A549 (cell line): ENCODE results near the gene ELF2. TPM values are rescaled to one million over a fixed set of nuclear protein-coding genes. Genes with fewer than 3 reads are reported as not detected.

ENCODE experiments used
- ATAC-seq, 2 experiments: fragments of 200-7000 bp in 1 of 2; fragments of >200 bp in 1 of 2; cut with Nextera tagmentation in 1 of 2; cut with Tn5 transposase in 1 of 2; 3 replicates each; pipeline versions ENCODE4 v1.8.0 to v1.9.1; 2018 to 2020; ENCODE audit warnings: mild to moderate bottlenecking in 1 of 2, moderate library complexity in 1 of 2
- CTCF ChIA-PET: fragments of 300-600 bp; sonication (Branson Sonifier 250); formaldehyde crosslinking; extraction: SDS; loops from one replicate; lab custom pipeline; 2021; ENCODE audit warnings: antibody characterized with exemption, inconsistent platforms; lab: Yijun Ruan, JAX
- POLR2A ChIA-PET: fragments of 350-600 bp; formaldehyde crosslinking; extraction: SDS; loops from one replicate; lab custom pipeline; 2021; ENCODE audit warnings: antibody characterized with exemption, inconsistent platforms; lab: Yijun Ruan, JAX
- DNase-seq, 2 experiments: peaks; one replicate each; pipeline versions ENCODE4 v3.0.0 to v3.0.0-alpha.2; 2011 to 2016; ENCODE audit warnings: low read depth in 1 of 2, low spot score in 1 of 2
- FAIRE-seq: peaks from 2 replicates; lab custom pipeline; 2011; peaks lifted over from hg19 to GRCh38; lab: Jason Lieb, UNC
- H3K27ac ChIP-seq, 2 experiments: fragments of >200 bp; sonication (Bioruptor Twin); formaldehyde crosslinking; 3 replicates each; pipeline ENCODE4 v1.5.1; 2016 to 2017
- H3K4me1 ChIP-seq: fragments of >200 bp; sonication (Bioruptor Twin); formaldehyde crosslinking; 3 replicates; pipeline ENCODE4 v1.6.1; 2016
- H3K4me2 ChIP-seq: fragments of >200 bp; sonication (Bioruptor Twin); formaldehyde crosslinking; 3 replicates; pipeline ENCODE4 v1.6.1; 2016
- H3K4me3 ChIP-seq: fragments of >200 bp; sonication (Bioruptor Twin); formaldehyde crosslinking; 3 replicates; pipeline ENCODE4 v1.5.1; 2016
- H3K9me3 ChIP-seq: fragments of >200 bp; sonication (Bioruptor Twin); formaldehyde crosslinking; 3 replicates; pipeline ENCODE4 v1.6.1; 2016
- CEBPB ChIP-seq, 2 experiments: fragments of >200 bp in 1 of 2; sonication (Bioruptor Twin) in 1 of 2; formaldehyde crosslinking in 1 of 2; IDR thresholded peaks; 2 replicates each; pipeline ENCODE4 v1.6.1; 2012 to 2016
- CHD2 ChIP-seq: fragments of 150-350 bp; IDR thresholded peaks from 2 replicates; pipeline ENCODE4 v1.6.1; 2014; ENCODE audit warnings: low read length; ENCODE audit not compliant: partially characterized antibody
- CHD4 ChIP-seq: fragments of 200-600 bp; sonication (generic); IDR thresholded peaks from 2 replicates; pipeline ENCODE4 v1.6.1; 2016; ENCODE audit warnings: antibody characterized with exemption, mild to moderate bottlenecking, borderline replicate concordance
- EHF ChIP-seq: fragments of 250-450 bp; sonication (Bioruptor Pico); IDR thresholded peaks from 2 replicates; pipeline ENCODE4 v1.5.0; 2020; ENCODE audit warnings: mild to moderate bottlenecking
- EHMT2 ChIP-seq: fragments of 200-600 bp; sonication (generic); IDR thresholded peaks from 2 replicates; pipeline ENCODE4 v1.6.1; 2016; ENCODE audit warnings: antibody characterized with exemption, low read depth, mild to moderate bottlenecking, moderate library complexity
- ELK1 ChIP-seq: fragments of 150-350 bp; IDR thresholded peaks from 2 replicates; pipeline ENCODE4 v1.6.1; 2014; ENCODE audit warnings: low read depth, mild to moderate bottlenecking, low read length
- FOSB ChIP-seq: fragments of 250-450 bp; sonication (Bioruptor Pico); IDR thresholded peaks from 2 replicates; pipeline ENCODE4 v1.5.0; 2020; ENCODE audit warnings: mild to moderate bottlenecking, moderate library complexity
- FOSL2 ChIP-seq, 2 experiments: fragments of 450-650 bp in 1 of 2; fragments of >200 bp in 1 of 2; sonication (Bioruptor Twin) in 1 of 2; formaldehyde crosslinking; IDR thresholded peaks; 2 replicates each; pipeline versions ENCODE4 v1.5.0 to v1.6.1; 2016 to 2020; ENCODE audit warnings: mild to moderate bottlenecking in 1 of 2, moderate library complexity in 1 of 2
- FOXS1 ChIP-seq: fragments of 250-450 bp; sonication (Bioruptor Pico); IDR thresholded peaks from 2 replicates; pipeline ENCODE4 v1.5.0; 2020; ENCODE audit warnings: mild to moderate bottlenecking, moderate library complexity
- HDAC2 ChIP-seq: fragments of 200-600 bp; sonication (generic); IDR thresholded peaks from 2 replicates; pipeline ENCODE4 v1.6.1; 2016
- HEYL ChIP-seq: fragments of 250-450 bp; sonication (Bioruptor Pico); IDR thresholded peaks from 2 replicates; pipeline ENCODE4 v1.8.0; 2021; ENCODE audit warnings: mild to moderate bottlenecking, moderate library complexity
- HOXA7 ChIP-seq: fragments of 250-450 bp; sonication (Bioruptor Pico); IDR thresholded peaks from 2 replicates; pipeline ENCODE4 v1.5.0; 2020; ENCODE audit warnings: mild to moderate bottlenecking, moderate library complexity
- HOXB13 ChIP-seq: fragments of 250-450 bp; sonication (Bioruptor Pico); IDR thresholded peaks from 2 replicates; pipeline ENCODE4 v1.5.0; 2020; ENCODE audit warnings: low read depth, mild to moderate bottlenecking, moderate library complexity
- JUN ChIP-seq, 2 experiments: fragments of >200 bp; sonication (Bioruptor Twin); formaldehyde crosslinking; IDR thresholded peaks; 2 replicates in 1 of 2; 3 replicates in 1 of 2; pipeline ENCODE4 v1.6.1; 2016 to 2017
- NPAS2 ChIP-seq: fragments of 250-450 bp; sonication (Bioruptor Pico); IDR thresholded peaks from 2 replicates; pipeline ENCODE4 v1.8.0; 2022; ENCODE audit warnings: mild to moderate bottlenecking, moderate library complexity, borderline replicate concordance
- PHF8 ChIP-seq: fragments of 200-600 bp; sonication (generic); IDR thresholded peaks from 2 replicates; pipeline ENCODE4 v1.6.1; 2016; ENCODE audit warnings: low read depth, mild to moderate bottlenecking, antibody characterized with exemption, moderate library complexity, borderline replicate concordance
- POLR2AphosphoS2 ChIP-seq: conservative IDR thresholded peaks from 2 replicates; pipeline ENCODE4 v1.6.1; 2012; ENCODE audit warnings: low read length, improper control_type of control experiment, inconsistent platforms
- RCOR1 ChIP-seq: fragments of 150-350 bp; IDR thresholded peaks from 2 replicates; pipeline ENCODE4 v1.6.1; 2014; ENCODE audit warnings: antibody characterized with exemption, low read length, low read depth
- REST ChIP-seq: fragments of 200-600 bp; sonication (generic); IDR thresholded peaks from 2 replicates; pipeline ENCODE4 v1.6.1; 2016; ENCODE audit warnings: antibody characterized with exemption, mild to moderate bottlenecking, moderate library complexity
- RFX5 ChIP-seq: fragments of 450-650 bp; IDR thresholded peaks from 2 replicates; pipeline ENCODE4 v1.7.1; 2014; ENCODE audit warnings: antibody characterized with exemption, mild to moderate bottlenecking, moderate library complexity
- RNF2 ChIP-seq: fragments of 200-600 bp; sonication (generic); IDR thresholded peaks from 2 replicates; pipeline ENCODE4 v1.6.1; 2016; ENCODE audit warnings: low read depth, mild to moderate bottlenecking, antibody characterized with exemption, moderate library complexity, borderline replicate concordance
- SMC3 ChIP-seq: fragments of >200 bp; sonication (Bioruptor Twin); formaldehyde crosslinking; IDR thresholded peaks from 3 replicates; pipeline ENCODE4 v1.6.1; 2018; ENCODE audit warnings: inconsistent platforms
- ZC3H11A ChIP-seq: fragments of 450-650 bp; IDR thresholded peaks from 2 replicates; pipeline ENCODE4 v1.6.1; 2014; ENCODE audit warnings: antibody characterized with exemption, mild to moderate bottlenecking
- ZSCAN20 ChIP-seq: fragments of 250-450 bp; sonication (Bioruptor Pico); IDR thresholded peaks from 2 replicates; pipeline ENCODE4 v1.8.0; 2022; ENCODE audit warnings: mild to moderate bottlenecking, moderate library complexity
- WGBS: methylation state at CpG from one replicate; pipeline ENCODE4 v1.1.6; 2017; ENCODE audit errors: missing lambda C conversion rate; 5-methylcytosine and 5-hydroxymethylcytosine counted together
- polyA plus RNA-seq, 4 experiments: library from polyadenylated mRNA; depleted of rRNA in 3 of 4; stranded (reverse); fragments of >200 nt; fragmentation: RNase III in 1 of 4; extraction: RNeasy Plus Mini Kit Qiagen cat#74134 plus additional on column Dnase treatment in 1 of 4; gene quantifications; 2 replicates in 3 of 4; 3 replicates in 1 of 4; pipeline ENCODE4 v1.2.3, GENCODE V29; 2011 to 2017
- TF ChIP-seq, protein P1 (sequence below): IDR thresholded peaks from 2 replicates; pipeline ENCODE4 v1.6.1; 2012
- TF ChIP-seq, protein P2 (sequence below): fragments of 450-650 bp; IDR thresholded peaks from 2 replicates; pipeline ENCODE4 v1.6.1; 2014; ENCODE audit warnings: antibody characterized with exemption
- TF ChIP-seq, protein P3 (sequence below): fragments of >200 bp; sonication (Bioruptor Twin); formaldehyde crosslinking; IDR thresholded peaks from 2 replicates; pipeline ENCODE4 v1.6.1; 2016

ELF2 gene
- polyA plus RNA-seq, 2 of the 4 experiments (the other 2 are of a cell fraction) = 12.7 to 24.3 TPM

- TF ChIP-seq JUN (IDR thresholded peaks at IDR 0.05) = no peak
- no peak for TF ChIP-seq REST
These were observed 129.0 kb downstream of the ELF2 start (continued) for GRCh38 chr4:139048026-139048425.

- no peak overlapping the region for H3K4me2 ChIP-seq
- FAIRE-seq (no peak), ATAC-seq (no peak; a peak in 1 of 6 replicates), DNase-seq (no peak)
- TF ChIP-seq RFX5 (no peak), HDAC2 (no peak), HOXA7 (CRISPR knock-in tag) (no peak), NPAS2 (CRISPR knock-in tag) (no peak), CHD4 (no peak), FOXS1 (CRISPR knock-in tag) (no peak), CEBPB (IDR thresholded peaks at IDR 0.05) (no peak), FOSB (CRISPR knock-in tag) (no peak), SMC3 (no peak), EHMT2 (no peak), ELK1 (no peak), RCOR1 (no peak), ZSCAN20 (CRISPR knock-in tag) (no peak), RNF2 (no peak), POLR2AphosphoS2 (no peak), EHF (CRISPR knock-in tag) (no peak)
- no peak overlapping the region for H3K27ac ChIP-seq
- ChIA-PET CTCF (interaction anchor here (2.1 to 6.1 kb wide), 2 partner anchors 10 to 14 kb away, joined by 4 to 37 read pairs; no protein-coding TSS in a partner anchor), POLR2A (interaction anchor here (0.6 kb wide), 1 partner anchor 1755 kb away, joined by 3 read pairs; no protein-coding TSS in a partner anchor)
- H3K4me1 ChIP-seq = no peaks in the 10 kb centered on the region
- no peak overlapping the region for H3K4me3 ChIP-seq
- 89% methylated on average over 2 of the region's 2 CpGs for WGBS
- H3K9me3 ChIP-seq = no peaks in the 10 kb centered on the region
These were observed 132.7 kb downstream of the ELF2 start for GRCh38 chr4:139044291-139044690.

- ATAC-seq = peak; percentile 18 to 54; a peak in 5 of 6 replicates
- no peak overlapping the region for H3K4me2 ChIP-seq
- no peaks in the 10 kb centered on the region for H3K9me3 ChIP-seq
- ChIA-PET CTCF (interaction anchor here (0.6 to 6.1 kb wide), 2 partner anchors 13 to 125 kb away, joined by 3 to 37 read pairs; no protein-coding TSS in a partner anchor), POLR2A (no interaction called here)
- no peak for DNase-seq
- H3K4me1 ChIP-seq = no peaks in the 10 kb centered on the region
- no peak for FAIRE-seq
- WGBS = 88% methylated on average over 9 of the region's 10 CpGs
- H3K4me3 ChIP-seq = no peak overlapping the region
- TF ChIP-seq ZC3H11A (no peak), RCOR1 (no peak), HEYL (CRISPR knock-in tag) (no peak), RNF2 (no peak), CHD2 (no peak), HOXB13 (CRISPR knock-in tag) (no peak), FOSL2 (IDR thresholded peaks at IDR 0.05) (no peak), FOSL2 (CRISPR knock-in tag; IDR thresholded peaks at IDR 0.05) (no peak), POLR2AphosphoS2 (no peak), PHF8 (no peak)
- TF ChIP-seq, protein P1, sequence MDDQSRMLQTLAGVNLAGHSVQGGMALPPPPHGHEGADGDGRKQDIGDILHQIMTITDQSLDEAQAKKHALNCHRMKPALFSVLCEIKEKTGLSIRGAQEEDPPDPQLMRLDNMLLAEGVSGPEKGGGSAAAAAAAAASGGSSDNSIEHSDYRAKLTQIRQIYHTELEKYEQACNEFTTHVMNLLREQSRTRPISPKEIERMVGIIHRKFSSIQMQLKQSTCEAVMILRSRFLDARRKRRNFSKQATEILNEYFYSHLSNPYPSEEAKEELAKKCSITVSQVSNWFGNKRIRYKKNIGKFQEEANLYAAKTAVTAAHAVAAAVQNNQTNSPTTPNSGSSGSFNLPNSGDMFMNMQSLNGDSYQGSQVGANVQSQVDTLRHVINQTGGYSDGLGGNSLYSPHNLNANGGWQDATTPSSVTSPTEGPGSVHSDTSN = no peak
- TF ChIP-seq, protein P2, sequence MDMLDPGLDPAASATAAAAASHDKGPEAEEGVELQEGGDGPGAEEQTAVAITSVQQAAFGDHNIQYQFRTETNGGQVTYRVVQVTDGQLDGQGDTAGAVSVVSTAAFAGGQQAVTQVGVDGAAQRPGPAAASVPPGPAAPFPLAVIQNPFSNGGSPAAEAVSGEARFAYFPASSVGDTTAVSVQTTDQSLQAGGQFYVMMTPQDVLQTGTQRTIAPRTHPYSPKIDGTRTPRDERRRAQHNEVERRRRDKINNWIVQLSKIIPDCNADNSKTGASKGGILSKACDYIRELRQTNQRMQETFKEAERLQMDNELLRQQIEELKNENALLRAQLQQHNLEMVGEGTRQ = no peak
- TF ChIP-seq, protein P3, sequence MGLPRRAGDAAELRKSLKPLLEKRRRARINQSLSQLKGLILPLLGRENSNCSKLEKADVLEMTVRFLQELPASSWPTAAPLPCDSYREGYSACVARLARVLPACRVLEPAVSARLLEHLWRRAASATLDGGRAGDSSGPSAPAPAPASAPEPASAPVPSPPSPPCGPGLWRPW = no peak
- H3K27ac ChIP-seq = no peak overlapping the region
These were observed 134.0 kb downstream of the ELF2 start for GRCh38 chr4:139042981-139043460.
